RPMI8226 (cell line): Measurements from ENCODE around the gene SLC6A12.
"Not testable (repeated sequence)": the region's sequence is repeated elsewhere in the genome, so short reads cannot be mapped to it uniquely, and the experiment has no call there.

ENCODE experiments used
- DNase-seq: peaks from one replicate; pipeline ENCODE4 v3.0.0-alpha.2; 2015

Gene SLC6A12

DNA sequence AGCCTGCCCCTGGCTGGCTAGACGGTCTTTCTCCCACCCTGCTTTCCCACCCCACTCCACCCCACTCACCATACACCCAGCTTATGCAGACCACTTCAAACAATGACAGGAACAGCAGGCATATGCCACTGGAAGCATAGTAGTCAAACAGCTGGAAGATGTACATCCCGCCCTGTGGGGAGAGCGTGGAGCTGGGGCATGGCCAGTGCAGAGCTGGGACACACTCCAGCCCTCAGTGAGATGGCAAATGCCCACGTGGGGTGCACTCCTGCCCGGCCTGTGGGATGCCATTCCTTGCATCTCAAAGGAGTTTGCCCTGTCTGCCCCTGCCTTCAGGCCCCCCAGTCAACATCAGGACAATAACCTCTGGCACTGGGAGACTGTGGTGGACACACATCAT, 18.8 kb downstream of the SLC6A12 start:
- no peak for DNase-seq

DNA sequence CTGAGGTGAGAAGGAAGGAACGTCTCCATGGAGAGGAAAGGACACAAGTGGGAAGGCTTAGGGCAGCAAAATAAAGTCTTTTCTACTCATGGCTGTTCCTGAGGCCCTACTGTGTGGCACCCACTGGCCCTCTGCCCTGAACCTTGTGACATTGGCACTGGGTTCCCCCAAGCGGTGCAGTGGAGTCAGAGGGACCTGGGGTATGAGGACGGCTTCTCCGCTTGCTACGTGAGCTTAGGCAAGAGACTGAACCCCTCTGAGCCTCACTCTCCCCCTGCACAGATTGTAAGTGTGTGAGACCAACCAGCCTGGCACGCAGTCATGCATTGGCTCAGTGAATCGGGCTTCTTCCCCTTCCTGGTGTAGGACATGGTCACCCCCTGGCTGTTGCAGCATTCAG, 19.7 kb downstream of the SLC6A12 start:
- DNase-seq = no peak

- DNase-seq = no peak
These were observed 20.7 kb downstream of the SLC6A12 start for GRCh38 chr12:193261-193660.

DNA sequence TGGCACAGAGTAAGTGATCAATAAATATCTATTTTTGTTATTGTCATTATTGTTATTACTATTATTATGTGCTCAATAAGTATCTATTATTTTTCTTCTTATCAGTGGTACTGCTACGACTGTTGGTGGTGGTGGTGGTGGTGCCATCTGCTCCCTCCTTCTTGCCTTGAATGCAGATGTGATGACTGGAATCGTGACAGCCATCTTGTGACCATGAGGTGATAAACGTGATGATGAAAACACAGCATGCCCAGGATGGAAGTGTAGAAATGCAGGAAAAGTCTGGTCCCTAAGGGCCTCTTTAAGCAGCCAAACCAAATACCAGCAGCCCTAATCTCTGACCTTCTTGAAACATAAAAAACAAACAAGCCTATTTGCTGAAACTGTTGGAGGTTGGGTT, 22.4 kb downstream of the SLC6A12 start:
- DNase-seq = no peak

DNA sequence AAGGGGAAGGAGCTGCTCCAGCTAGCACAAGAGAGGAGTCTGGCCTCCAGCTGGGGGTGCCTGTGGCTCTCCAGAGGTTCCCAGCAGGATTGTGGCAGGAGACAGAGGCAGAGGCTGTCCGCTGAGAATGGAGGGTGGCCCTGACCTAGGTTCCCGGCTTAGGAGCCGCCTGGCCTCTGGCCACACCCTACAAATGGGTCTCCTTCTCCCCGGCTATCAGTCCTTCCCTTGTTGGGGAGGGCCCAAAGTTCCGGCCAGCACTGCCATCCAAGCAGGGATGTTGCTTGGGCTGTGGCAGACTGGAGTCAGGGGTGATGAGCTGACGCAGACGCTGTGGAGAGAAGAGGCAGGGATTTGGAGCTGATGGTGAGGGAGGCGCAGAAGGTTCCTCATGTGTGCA, 23.1 kb downstream of the SLC6A12 start:
- no peak for DNase-seq

DNA sequence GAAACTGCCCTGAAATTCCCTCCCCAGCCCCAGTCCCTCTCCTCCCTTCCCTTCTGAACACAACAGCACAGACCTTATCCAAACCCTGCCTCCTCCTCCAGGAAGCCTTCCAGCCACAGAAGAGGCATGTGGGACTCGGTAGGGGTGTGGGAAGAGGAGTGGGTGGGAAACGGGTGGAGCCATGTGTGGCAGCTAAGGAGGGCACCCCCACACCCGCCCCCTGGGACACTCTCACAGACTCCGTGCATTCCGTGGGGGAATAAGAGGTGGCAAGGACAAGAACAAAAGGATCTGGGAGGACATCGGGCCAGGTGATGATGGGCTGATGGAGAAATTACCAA, 24.4 kb downstream of the SLC6A12 start:
- DNase-seq = no peak

DNA sequence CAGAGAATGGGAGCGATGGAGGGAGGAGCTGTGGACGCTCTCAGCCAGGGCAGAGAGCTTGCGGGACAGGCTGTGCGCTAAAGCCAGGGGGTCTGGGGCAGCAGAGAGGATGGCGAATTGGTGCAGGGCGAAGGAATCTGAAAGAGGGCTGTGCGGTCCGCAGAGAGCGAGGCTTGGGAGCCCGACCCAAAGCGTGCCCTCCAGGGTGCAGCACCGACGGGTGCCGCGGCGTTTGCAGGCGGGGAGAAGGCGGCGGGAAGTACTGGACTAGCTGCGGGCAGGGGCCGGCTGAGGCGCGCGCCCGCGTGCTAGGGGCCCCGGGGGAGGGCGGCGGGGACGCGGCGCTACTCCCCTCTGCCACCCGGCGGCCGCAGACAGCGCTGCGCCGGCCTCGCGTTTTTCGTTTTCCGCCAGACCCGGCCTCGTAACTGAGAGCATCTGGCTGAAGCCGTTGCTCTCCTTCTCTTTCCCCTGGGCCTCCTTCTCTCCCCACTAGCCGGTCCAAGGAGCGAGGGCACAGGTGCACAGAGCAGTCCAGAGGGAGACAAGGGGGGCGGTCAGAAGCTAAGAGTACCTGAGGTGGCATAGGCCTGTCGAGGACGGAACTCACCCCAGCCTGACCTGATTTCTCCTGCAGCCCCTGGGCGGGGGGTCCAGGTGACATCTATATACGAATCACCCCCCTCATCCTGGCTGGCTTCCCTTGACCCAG, 24.9 kb downstream of the SLC6A12 start:
- DNase-seq = peak; percentile 66

DNA sequence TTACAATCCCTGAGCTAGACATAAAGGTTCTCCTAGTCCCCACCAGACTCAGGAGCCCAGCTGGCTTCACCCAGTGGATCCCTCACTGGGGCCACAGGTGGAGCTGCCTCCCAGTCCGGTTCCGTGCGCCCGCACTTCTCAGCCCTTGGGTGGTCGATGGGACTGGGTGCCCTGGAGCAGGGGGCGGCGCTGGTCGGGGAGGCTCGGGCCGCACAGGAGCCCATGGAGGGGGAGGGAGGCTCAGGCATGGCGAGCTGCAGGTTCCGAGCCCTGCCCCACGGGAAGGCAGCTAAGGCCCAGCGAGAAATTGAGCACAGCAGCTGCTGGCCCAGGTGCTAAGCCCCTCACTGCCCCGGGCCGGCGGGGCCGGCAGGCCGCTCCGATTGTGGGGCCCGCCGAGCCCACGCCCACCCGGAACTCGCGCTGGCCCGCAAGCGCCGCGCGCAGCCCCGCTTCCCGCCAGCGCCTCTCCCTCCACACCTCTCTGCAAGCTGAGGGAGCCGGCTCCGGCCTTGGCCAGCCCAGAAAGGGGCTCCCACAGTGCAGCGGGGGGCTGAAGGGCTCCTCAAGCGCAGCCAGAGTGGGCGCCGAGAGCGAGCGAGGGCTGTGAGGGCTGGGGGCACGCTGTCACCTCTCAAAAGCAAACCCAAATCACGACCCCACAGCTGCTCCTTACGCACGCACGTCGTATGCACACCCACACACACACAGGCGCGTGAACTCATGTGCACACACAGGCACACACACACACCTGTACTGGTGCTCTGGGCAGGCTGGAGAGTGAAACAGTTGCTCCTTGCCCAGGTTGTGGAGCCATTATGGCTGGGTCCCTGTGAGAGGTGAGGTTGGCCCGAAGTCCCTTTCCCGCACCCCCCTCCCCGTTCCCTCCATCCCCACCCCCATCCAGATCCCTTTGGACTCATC, 25.7 kb downstream of the SLC6A12 start:
- not testable (repeated sequence) for DNase-seq

DNA sequence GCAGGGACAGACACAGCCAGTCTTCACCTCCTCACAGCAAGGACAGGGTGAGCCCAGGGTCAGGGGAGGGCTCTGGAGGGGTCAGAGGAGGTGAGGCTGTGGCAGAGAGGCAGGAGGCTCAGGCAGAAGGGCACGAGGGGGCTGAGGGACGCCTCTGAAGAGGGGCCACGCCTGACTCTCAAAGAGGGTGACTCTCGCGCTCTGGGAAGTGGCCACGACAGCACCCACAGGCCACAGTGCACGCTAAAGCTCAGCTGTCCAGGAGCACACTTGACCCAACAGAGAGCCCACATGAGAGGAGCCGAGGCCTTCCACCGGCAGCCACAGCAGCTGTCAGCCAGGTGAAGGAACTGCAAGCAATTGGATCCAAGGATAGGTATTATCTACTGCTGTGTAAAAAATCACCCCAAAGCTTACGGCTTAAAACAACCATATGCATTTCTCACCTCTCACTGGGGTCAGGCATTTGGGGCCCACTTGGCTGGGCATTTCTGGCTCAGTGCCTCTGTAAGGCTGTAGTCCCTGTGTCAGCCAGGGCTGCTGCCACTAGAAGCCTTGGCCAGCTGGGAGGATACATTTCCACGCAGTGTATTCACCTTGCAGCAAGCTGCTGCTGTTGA, 27.8 kb downstream of the SLC6A12 start:
- DNase-seq = no peak

GRCh38 chr12:185576-185955, 28.4 kb downstream of the SLC6A12 start:
- no peak for DNase-seq

- no peak for DNase-seq
These were observed 29.0 kb downstream of the SLC6A12 start for GRCh38 chr12:184811-185575.

DNA sequence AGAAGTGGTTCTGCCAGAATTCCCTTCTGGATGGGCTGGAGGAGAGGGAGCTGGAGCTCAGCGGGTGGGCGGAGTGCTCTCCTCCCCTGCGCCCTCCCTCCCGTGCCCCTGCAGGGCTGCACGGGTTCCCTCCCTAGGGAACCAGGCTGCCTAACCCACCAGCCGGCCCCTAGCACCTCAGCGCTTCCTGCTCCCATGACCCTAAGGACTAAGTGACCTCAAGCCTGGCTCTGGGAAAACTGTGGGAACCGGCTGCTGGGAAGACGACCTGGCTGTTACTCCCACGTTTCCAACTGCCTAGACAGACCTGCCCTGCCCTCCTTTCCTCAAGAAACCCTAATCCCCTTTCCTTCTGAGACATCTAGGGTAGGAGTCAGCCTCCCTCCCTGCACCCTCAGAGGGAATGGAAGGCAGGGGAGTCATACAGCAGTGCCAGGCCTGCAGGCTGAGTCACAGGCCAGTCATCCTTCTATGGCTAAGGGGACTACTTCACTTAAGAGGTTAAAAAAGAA, 31.5 kb downstream of the SLC6A12 start:
- no peak for DNase-seq

GRCh38 chr12:181921-182320, 32.0 kb downstream of the SLC6A12 start:
- DNase-seq = no peak

GRCh38 chr12:180445-180844, 33.5 kb downstream of the SLC6A12 start:
- DNase-seq = peak; percentile 73

- DNase-seq = no peak
These were observed 34.1 kb downstream of the SLC6A12 start for GRCh38 chr12:179885-180284.

DNA sequence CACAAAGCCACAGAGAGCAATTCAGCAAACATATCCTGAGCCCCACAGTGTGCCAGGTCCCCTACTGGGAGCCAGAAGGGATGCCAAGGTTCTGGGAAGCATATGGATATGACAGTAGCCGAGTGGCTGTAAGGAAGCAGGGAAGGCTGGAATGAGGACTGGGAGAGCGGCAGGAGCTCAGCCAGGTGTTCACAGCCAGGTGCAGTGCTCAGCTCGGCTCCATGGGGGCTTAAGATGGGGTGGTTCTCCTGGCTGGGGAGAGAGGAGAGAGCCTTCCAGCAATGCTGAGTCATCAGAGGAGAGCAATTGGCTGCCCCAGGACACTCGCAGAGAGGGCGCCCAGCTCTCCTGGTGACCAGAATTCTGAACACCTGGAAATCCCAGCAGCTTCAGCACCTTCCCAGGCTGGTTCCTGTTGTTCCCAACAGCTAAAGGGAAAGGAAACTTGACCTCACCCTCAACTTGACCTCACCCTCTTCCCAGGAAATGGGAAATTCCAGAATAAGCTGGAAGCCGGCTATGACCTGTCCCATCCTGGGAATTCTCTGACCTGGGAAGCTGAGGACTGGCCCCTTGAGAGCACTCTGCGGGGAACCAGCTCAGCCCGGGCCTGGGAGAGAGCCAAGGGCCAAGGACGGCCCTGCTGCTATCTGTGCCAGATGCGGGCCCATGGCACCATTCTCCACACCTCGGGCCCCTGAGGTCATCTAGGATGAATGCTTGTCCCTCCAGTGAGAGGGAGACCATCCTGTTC, 34.6 kb downstream of the SLC6A12 start:
- DNase-seq = no peak

DNA sequence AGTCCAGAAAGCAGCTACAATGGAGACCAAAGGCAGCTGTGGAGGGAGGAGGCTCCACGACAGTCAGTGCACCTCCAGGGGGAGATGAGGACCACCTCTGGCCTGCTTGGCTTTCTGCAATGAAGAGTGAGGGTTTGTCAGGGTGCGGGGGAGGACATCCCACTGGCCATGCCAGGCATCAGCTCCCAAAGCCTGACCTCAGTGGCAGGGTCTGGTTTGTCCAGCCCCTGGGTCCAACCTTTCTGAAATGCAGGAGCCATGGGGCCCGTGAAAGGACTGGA, 35.2 kb downstream of the SLC6A12 start:
- DNase-seq = no peak

- DNase-seq = no peak
These were observed 35.8 kb downstream of the SLC6A12 start for GRCh38 chr12:177980-178828.

GRCh38 chr12:177336-177979, 36.5 kb downstream of the SLC6A12 start:
- no peak for DNase-seq

DNA sequence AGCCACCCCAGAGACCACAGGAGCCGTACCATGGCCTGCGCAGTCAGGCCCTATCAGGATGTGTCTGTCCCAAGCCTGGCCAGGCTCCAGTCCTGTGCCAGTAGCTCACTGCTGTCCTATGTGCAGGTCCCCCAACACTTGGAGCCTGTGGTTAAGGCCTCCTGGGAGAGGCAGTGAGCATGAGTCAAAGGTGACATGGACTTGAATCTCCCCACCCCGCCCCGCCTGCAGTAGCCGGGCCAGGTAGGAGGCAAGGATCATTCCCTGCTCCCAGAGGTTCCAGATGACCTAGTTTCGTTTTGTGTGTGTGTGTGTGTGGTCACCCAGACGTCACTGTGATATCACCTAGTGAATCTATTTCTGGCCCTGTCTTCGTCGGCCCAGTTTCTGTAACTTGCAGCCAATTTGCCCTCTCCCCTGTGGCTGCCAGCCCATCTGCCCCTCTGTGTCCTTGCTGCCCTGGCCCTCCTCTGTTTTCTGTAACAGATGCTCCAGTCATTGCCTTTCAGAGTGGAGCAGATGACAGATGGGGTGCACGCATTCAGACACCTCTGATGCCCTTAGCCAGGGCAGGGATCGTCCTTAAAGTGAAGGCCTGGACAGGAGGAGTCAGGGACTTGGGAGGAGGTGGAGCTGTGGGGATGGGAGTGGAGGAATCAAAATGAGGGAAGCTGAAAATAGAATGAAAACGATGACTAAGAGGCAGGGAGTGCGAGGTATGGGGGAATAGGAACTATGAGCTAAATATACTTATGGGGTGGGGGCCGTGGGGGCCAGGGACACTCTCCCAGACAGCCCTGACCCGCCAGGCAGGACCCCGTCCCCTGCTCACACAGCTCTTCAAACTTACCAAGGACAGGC, 37.4 kb downstream of the SLC6A12 start:
- DNase-seq = no peak
